Right lobe of liver (tissue), 6 donors: Measurements from ENCODE around the gene HACD2. TPM values are rescaled to one million over a fixed set of nuclear protein-coding genes. Genes with fewer than 3 reads are reported as not detected.
"Not testable (repeated sequence)": the region's sequence is repeated elsewhere in the genome, so short reads cannot be mapped to it uniquely, and the experiment has no call there.

ENCODE experiments used
- ATAC-seq, 4 donors: fragments of 200-7000 bp; cut with Tn5 transposase; one replicate each; pipeline ENCODE4 v1.9.1; 2020; ENCODE audit warnings: mild to moderate bottlenecking in 4 of 4, moderate library complexity in 4 of 4
- DNase-seq, 3 donors: peaks; one replicate each; pipeline ENCODE4 v3.0.0-alpha.2; 2020
- H3K27ac ChIP-seq, 3 donors: fragments of 200-600 bp; one replicate each; pipeline ENCODE4 v1.8.0; 2022
- H3K27me3 ChIP-seq, 2 donors: fragments of 200-600 bp; one replicate each; pipeline ENCODE4 v1.8.0; 2022
- H3K36me3 ChIP-seq, 4 donors: fragments of 200-600 bp; sonication (generic) in 1 of 4; one replicate each; pipeline versions ENCODE4 v1.5.1 to v1.8.0; 2017 to 2022; ENCODE audit warnings: control low read depth in 1 of 4
- H3K4me1 ChIP-seq, 4 donors: fragments of 200-600 bp; sonication (generic) in 1 of 4; one replicate each; pipeline versions ENCODE4 v1.5.1 to v1.8.0; 2017 to 2022; ENCODE audit warnings: control low read depth in 1 of 4
- H3K4me3 ChIP-seq, 3 donors: fragments of 200-600 bp; one replicate each; pipeline ENCODE4 v1.8.0; 2022
- H3K9me3 ChIP-seq, 4 donors: fragments of 200-600 bp; sonication (generic) in 1 of 4; one replicate each; pipeline versions ENCODE4 v1.5.1 to v1.8.0; 2017 to 2022; ENCODE audit warnings: control low read depth in 1 of 4
- CTCF ChIP-seq, 4 donors: fragments of 200-600 bp in 3 of 4; fragments of 450-650 bp in 1 of 4; IDR thresholded peaks; one replicate each; pipeline versions ENCODE4 v1.5.1 to v1.8.0; 2016 to 2022; ENCODE audit warnings: antibody characterized with exemption in 4 of 4, mild to moderate bottlenecking in 2 of 4
- POLR2A ChIP-seq: fragments of 450-650 bp; IDR thresholded peaks from one replicate; pipeline ENCODE4 v1.6.1; 2017; ENCODE audit warnings: antibody characterized with exemption, mild to moderate bottlenecking
- WGBS: methylation state at CpG from one replicate; pipeline ENCODE4 v1.1.6; 2018; ENCODE audit warnings: low coverage, low lambda C conversion rate; ENCODE audit not compliant: insufficient coverage; ENCODE audit errors: missing lambda C conversion rate; 5-methylcytosine and 5-hydroxymethylcytosine counted together
- intact Hi-C, 2 donors: fragments of 100-400 bp; cut with DNase I; formaldehyde crosslinking; loops; one replicate each; pipeline versions ENCODE4 v1.11.2 to v1.14.1; 2022
- total RNA-seq, 6 experiments: library from RNA; depleted of rRNA in 2 of 6; stranded (reverse); fragments of >200 nt in 2 of 6; fragmentation: NEBNext Ultra II Directional in 3 of 6; extraction: Animal tissue kit (Norgen Biotek cat#: 25700) in 3 of 6; gene quantifications; one replicate each; pipeline versions ENCODE4 v1.1.0 to v1.2.4, GENCODE V29; 2016 to 2023
- donor health status: DM: no; HTN: yes; CAD: no.
- donor health status: DM: no; HTN: no; CAD: no.
- donor health status: DM: no; HTN: no; CAD: no.
- donor health status: DM: no; HTN: yes; CAD: no.
- donor health status: DM: no; HTN: yes; CAD: no.

HACD2 gene
- total RNA-seq, 6 experiments from 2014 or later: 23.0 to 39.8 (median 27.2) TPM

DNA sequence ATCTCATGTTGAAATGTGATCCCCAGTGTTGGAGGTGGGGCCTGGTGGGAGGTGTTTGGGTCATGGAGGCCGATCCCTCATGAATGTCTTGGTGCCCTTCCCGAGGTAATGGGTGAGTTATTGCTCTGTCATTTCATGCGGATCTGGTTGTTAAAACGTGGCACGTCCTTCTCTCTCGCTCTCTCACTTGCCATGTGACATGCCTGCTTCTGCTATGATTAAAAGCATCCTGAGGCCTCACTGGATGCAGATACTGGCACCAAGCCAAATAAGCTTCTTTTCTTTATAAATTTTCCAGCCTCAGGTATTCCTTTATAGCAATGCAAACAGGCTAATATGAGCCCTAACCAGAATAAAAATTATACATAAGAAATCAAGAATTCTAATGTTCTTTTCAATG is 31.7 kb upstream of the HACD2 start:
- no peak overlapping the region for H3K27ac ChIP-seq
- H3K36me3 ChIP-seq: peaks cover 0 to 12% (median 2%) of the 10 kb centered on the region in 4 donors
- H3K4me1 ChIP-seq: peaks cover 0 to 21% (median 11%) of the 10 kb centered on the region in 4 donors
- 84% methylated on average over 5 of the region's 6 CpGs for WGBS
- intact Hi-C loops: no loop called here
- H3K4me3 ChIP-seq: no peak overlapping the region
- DNase-seq: no peak
- ATAC-seq: no peak
- TF ChIP-seq CTCF (IDR thresholded peaks at IDR 0.05): no peak
- TF ChIP-seq POLR2A: no peak
- no peaks in the 10 kb centered on the region for H3K27me3 ChIP-seq
- no peaks in the 10 kb centered on the region for H3K9me3 ChIP-seq

DNA sequence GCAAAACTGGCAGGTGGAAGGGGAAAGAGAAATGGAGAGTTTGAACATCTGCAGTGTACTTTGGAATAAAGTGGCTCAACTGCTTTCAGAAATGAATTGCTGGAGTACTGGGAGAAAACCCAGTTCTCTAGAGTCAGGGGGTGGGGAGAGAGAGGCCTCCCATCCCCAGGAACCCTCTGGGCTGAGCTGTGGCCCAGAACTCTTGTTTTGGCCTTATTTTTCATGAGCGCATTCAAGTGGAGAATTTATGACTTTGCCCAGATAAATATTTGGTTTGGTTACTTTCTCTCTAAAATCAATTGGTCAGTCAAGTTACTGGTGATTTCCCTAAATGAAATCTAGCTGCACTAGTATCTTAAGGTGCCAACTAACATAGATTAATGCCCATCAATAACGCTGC is 28.7 kb upstream of the HACD2 start:
- peaks cover 0 to 21% (median 9%) of the 10 kb centered on the region in 4 donors for H3K4me1 ChIP-seq
- H3K27ac ChIP-seq: peak overlapping the region in 1 of 3 donors; percentile 58
- DNase-seq: peak in 1 of 3 donors; percentile 69
- H3K27me3 ChIP-seq: no peaks in the 10 kb centered on the region
- H3K9me3 ChIP-seq: no peaks in the 10 kb centered on the region
- no peak overlapping the region for H3K4me3 ChIP-seq
- TF ChIP-seq POLR2A (no peak), CTCF (IDR thresholded peaks at IDR 0.05) (no peak)
- intact Hi-C loops: no loop called here
- WGBS: 37% methylated on average over 2 of the region's 2 CpGs
- ATAC-seq: peak; percentile 80 to 88 (median 82)
- peaks cover 0 to 12% (median 4%) of the 10 kb centered on the region in 4 donors for H3K36me3 ChIP-seq

GRCh38 chr3:123611674-123612073 is 26.8 kb upstream of the HACD2 start:
- H3K27ac ChIP-seq, ATAC-seq, intact Hi-C loops, H3K4me3 ChIP-seq, DNase-seq, H3K27me3 ChIP-seq, H3K9me3 ChIP-seq, H3K36me3 ChIP-seq: not testable (repeated sequence)
- H3K4me1 ChIP-seq: peaks cover 0 to 18% (median 9%) of the 10 kb centered on the region in 4 donors
- 96% methylated on average over 6 of the region's 7 CpGs for WGBS

- TF ChIP-seq POLR2A (no peak), CTCF (IDR thresholded peaks at IDR 0.05) (no peak)
- H3K36me3 ChIP-seq: peaks cover 0 to 5% (median 4%) of the 10 kb centered on the region in 4 donors
- no peaks in the 10 kb centered on the region for H3K9me3 ChIP-seq
- no peak for DNase-seq
- H3K27ac ChIP-seq: no peak overlapping the region
- no peaks in the 10 kb centered on the region for H3K27me3 ChIP-seq
- H3K4me3 ChIP-seq: no peak overlapping the region
- intact Hi-C loops: no loop called here
- peaks cover 0 to 18% (median 9%) of the 10 kb centered on the region in 4 donors for H3K4me1 ChIP-seq
- ATAC-seq: no peak
Observed at GRCh38 chr3:123611082-123611481, 26.2 kb upstream of the HACD2 start.

GRCh38 chr3:123610331-123610730 is 25.5 kb upstream of the HACD2 start:
- Histone ChIP-seq H3K27ac (no peak overlapping the region), H3K4me1 (peaks cover 0 to 22% (median 9%) of the 10 kb centered on the region in 4 donors)
- 86% methylated on average over 2 of the region's 3 CpGs for WGBS

More at GRCh38 chr3:123610331-123610730, 25.5 kb upstream of the HACD2 start:
- DNase-seq (no peak), ATAC-seq (no peak)
- Histone ChIP-seq H3K27me3 (no peaks in the 10 kb centered on the region), H3K9me3 (no peaks in the 10 kb centered on the region), H3K36me3 (peaks cover 0 to 5% (median 2%) of the 10 kb centered on the region in 4 donors), H3K4me3 (no peak overlapping the region)
- intact Hi-C loops: no loop called here
- TF ChIP-seq POLR2A (no peak), CTCF (IDR thresholded peaks at IDR 0.05) (no peak)
